ENCODE measurements around the gene GALR1.

Gene GALR1

DNA sequence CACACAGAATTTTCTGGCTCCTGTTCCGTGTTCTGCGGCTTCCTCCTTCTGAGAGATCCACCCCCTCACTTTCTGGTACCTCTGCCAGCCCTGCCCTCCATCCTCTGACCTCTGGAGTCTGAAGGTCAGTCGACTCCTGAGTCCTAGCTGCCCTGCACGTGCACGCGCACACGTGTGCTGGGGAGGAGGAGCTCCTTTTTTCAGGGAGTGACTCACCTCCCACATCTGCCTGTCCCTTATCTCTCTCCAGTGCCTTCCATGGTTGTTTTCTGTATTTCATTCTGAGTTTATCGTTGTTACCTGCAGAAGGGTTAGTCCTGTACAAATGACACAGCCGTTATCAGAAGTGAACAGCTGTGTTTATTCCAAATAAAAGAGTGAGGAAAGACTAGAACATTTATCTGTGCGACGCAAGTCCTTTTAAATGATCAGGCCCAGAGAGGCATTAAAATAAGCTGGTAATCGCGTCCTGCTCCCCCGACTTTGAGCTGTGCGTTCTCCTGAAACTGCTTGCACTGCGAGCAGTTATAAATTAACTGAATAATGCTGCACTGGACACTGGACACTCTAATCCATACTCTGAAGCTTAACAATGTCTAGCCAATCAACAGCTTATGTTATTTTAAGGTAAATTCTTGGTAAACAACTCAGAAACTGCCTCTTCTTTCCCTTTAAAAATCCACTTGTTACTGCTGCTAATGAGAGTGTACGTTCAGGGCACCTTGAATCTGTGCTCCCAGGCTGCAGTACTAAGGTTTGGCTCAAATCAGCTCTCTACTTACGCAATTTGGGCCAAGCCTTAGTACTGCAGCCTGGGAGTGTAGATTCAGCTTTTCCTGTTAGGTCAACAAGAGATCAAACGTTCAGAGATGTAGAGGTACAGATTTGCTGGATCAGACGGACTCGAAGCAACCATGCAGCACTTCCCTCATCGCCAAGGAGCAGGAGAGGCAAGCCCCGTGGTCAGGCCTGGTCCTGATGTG, 72.5 kb downstream of the GALR1 start:
- DNase-seq = no peak

DNA sequence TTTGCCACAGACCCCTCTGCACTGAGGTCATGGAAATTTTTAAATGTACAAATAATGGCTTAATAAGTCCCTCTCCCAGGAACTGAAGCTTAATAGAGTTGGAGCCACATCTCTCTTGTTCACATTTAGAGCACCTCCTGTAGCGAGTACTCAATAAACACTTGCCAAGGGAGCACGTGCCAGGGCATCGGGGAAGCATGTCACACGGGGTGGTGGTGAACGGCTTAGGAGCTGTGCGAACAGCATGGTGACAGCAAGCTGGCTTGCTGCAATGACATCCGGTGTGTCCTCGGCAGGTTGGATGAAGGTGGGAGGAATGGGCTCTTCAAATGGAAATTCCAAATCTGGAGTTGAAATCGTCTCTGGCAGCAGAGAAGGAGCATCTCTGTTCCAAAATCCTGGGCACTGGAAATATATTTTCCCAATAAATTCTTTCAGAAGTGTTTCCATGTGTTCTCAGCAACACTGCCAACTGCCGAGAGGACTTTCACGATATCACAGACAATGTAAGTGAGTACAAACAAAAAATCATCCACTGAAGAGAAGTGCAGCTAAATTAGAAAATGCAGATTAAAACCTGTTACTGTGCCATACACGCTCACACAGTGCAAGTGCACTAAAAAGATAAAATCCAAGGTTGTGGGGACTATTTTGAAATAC, 74.1 kb downstream of the GALR1 start:
- no peak for DNase-seq
